ENCODE results near the gene DAPK2. TPM values are rescaled to one million over a fixed set of nuclear protein-coding genes. Genes with fewer than 3 reads are reported as not detected.

The DAPK2 gene
- polyA plus RNA-seq, 3 donors, result 4.4 to 8.2 (median 5.1) TPM

DNA sequence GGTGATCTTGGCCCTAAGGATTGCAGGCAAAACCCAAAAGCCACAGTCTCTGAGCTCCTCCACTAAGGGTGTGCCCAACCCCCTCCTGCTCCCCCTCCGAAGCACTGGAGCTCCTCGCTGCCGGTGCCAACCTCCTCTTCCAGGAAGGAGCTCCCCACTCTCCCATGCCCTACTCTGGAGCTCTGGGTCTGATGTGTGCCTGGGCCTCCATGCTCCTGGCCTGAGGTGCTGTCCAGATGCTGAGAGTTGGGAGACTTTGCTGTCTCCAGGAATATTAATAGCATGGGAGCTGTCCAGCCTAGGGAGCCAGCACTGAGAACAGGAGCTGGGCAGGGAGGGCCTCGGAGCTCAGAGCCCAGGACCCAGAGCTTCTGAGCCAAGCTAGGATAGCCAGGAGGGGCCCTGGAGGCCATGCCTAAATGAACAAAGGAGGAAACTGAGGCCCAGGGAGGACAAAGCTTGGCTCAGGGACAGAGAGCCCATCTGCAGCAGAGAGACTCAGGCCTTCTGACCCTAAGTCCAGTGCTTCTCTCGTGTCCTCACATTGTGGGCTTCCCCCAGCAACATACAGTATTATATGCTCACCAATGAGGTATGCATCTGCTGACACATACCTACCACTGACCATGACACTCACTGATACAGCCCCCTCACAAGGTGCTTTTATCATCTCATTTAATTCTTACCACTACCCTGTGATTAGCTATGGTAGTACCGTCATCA lies 175.6 kb downstream of the DAPK2 start:
- peak; percentile 93 for DNase-seq

DNA sequence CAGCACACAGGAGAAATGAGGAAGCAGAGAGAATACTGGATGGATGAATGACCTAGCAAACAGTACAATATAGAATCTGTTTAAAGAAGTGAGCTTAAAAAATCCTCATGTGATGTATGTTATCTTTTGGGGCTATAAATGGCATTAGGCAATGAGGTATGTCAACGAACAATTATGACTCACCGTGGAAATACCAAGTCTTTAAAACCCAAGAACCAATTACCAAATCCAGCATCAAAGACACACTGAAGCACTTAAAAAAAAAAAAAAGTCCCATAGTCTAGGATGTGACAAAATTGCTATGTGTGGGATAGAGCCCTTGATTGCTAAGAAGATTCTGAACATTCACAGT lies 176.3 kb downstream of the DAPK2 start:
- DNase-seq, result no peak

DNA sequence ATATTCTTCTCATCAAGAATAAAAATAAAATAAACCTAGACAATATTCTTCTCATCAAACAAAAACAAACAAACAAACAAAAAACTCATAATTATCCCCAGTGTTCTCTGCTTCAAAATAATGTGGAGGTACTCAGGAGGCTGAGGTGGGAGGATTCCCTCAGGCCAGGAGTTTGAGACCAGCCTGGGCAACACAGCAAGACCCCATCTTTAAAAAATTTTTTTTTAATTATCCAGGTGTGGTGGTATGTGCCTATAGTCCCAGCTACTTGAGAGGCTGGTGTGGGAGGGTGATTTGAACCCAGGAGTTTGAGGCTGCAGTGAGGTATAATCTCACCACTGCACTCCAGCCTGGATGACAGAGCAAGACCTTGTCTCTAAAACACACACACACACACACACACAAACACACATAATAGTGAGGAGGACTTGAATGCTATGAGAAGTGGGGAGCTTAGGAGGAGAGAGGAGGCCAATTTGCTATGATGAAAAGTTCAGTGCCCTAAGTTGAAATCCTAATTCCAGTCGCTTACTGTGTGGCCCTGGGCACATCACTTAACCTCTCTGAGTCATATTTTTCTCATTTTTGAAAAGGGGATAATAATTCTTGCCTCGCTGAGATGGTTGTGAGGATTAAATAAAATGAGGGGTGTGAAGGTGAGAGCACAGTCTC lies 176.8 kb downstream of the DAPK2 start:
- DNase-seq, result no peak

DNA sequence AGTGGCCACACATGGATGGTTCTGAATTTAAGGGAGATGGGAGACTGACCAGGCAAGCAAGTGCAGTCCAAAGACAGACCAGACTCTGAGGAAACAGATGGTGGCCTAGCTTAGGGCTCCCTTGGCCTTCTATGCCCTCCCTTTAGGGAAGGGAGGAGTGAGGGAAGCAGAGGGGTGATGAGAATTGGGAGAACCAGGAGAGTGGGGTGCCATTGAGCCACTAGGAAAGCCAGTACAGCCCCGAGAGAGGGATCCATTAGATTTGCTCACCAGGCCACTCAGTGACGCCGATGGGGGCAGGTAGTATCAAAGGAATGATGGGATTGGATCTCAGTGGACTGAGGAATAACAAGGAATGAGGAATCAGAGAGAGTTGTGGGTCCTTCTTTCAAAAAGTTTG lies 182.1 kb downstream of the DAPK2 start:
- DNase-seq, result no peak

DNA sequence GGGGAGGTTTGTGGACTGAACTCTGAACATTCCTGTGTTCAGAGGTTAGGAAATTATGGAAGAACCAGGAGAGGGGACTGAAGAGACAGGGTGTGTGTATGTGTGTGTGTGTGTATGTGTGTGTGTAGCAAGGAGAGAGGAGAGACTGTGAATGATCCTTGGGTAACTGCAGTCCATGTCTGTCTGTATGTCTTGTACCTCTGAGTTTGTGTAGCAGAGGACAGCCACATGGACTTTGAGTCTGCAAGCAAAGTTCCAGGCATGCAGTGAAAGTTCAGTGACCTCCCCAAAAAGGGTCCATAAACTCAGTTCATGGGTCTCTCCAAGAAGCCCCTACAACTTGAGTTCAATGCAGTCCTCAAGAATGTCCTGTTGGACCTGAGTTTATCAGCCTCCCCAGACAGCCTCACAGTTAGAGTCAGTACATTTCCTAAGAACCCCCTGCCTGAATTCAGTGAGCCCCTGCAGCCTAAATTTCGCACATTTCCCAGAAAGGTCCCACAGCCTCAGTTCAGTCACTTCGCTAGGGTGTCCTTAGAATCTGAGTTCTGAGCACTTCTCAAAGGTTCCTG lies 184.3 kb downstream of the DAPK2 start:
- DNase-seq, result no peak

DNA sequence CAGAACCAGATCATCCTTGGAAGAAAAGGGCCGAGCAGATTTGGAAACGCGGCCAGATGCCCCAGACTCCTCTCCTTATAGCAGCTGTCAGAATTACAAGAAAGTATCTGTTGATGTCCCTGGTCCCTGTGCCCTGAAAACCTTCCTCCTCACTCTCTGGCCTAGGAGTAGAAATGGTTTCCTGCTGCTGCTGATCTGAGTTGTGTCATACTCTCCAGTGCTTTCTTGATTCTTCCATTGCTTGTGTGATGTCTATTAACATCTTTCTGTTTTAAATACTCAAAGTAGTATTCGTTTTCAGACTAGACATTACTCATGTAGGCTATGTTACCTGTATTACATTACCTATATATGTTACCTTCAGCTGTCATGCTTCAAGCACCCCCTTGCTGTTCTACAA lies 185.7 kb downstream of the DAPK2 start:
- no peak for DNase-seq

DNA sequence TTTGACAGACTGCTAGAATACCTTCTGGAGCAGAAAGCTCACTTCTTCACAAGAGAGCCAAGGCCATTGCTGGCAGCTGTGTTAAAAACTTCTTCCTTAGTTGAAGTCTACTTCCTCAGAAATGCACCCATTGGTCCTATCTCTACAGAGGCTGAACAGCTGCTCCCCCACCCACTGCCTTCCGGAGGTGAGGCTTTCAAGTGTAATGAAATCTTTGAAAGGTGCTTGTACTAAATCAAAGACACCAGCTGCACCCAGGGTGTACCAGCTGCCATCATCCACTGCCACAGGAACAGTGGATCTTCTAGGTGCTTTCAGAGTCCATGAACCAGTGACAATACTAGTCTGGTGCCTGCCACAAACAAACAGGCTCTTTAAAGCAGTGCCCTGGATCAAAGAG lies 186.1 kb downstream of the DAPK2 start:
- no peak for DNase-seq

DNA sequence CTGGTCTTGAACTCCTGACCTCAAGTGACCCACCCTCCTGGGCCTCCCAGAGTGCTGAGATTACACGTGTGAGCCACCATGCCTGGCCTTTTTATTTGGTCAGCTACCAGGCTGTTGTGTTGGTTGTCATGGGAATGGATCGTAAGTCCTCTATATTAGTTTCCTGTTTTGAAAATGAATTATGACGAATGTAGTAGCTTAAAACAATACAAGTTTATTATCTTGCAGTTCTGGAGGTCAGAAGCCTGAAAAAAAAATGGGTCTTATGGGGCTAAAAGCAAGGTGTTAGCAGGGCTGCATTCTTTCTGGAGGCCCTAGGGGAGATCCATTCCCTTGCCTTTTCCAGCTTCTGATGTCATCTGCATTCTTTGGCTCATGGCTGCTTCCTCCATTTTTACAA lies 187.4 kb downstream of the DAPK2 start:
- no peak for DNase-seq

DNA sequence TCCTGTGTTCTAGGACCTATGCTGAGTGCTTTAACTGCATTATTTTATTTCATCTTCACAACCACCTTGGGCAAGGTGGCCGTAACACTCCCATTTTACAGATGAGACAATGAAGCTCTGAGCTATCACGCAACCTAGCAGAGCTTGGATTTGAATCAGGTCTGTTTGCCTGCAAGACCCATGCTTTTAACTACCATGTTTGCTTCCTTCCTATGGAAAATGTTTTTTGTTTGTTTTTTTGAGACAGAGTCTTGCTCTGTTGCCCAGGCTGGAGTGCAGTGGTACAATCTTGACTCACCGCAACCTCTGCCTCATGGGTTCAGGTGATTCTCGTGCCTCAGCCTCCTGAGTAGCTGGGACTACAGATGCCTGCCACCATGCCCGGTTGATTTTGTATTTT lies 187.8 kb downstream of the DAPK2 start:
- no peak for DNase-seq

DNA sequence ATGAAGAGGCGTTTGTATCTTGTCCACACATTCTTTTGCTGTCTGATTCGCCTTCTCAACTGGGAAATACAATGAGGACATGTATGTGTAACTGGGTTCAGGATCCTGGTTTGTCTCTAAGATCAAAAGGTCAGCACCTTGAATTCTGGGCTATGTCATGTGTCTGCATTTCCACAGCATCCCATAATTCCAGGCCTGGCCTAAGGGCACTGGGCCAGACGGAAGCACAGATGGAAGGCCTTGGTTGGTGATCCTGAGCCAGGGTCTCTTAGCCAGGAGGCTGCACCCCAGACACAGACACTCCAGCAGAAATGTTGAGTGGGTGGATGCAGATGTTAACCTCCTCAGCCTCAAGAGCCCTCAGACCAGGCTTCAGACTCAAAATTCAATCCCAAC lies 188.8 kb downstream of the DAPK2 start:
- DNase-seq, result no peak

Other genes starting within 250 kb of the DAPK2 start
- 10 to 100 TPM; 66.9 to 79.2 (median 70.1) TPM for gene HERC1, start 212.5 kb downstream of the DAPK2 start, polyA plus RNA-seq (ENCODE audit: insufficient read length in 3 of 3)
- gene CIAO2A, start 47.4 kb upstream of the DAPK2 start, polyA plus RNA-seq (ENCODE audit: insufficient read length in 3 of 3), result 10 to 100 TPM; 75.5 to 97.5 (median 87.3) TPM
- gene SNX1, start 49.5 kb upstream of the DAPK2 start, polyA plus RNA-seq (ENCODE audit: insufficient read length in 3 of 3), result 100 to 1,000 TPM; 103 to 120 (median 114) TPM
- gene SNX22, start 105.2 kb upstream of the DAPK2 start, polyA plus RNA-seq (ENCODE audit: insufficient read length in 3 of 3), result 1 to 10 TPM; 1.3 to 2.5 (median 2.5) TPM
- gene PPIB, start 116.5 kb upstream of the DAPK2 start, polyA plus RNA-seq (ENCODE audit: insufficient read length in 3 of 3), result 100 to 1,000 TPM; 508 to 641 (median 545) TPM